ENCODE data around the gene GHR. TPM values are rescaled to one million over a fixed set of nuclear protein-coding genes. Genes with fewer than 3 reads are reported as not detected.

The GHR gene
- total RNA-seq, 1 donor from 2014 or later = 0.61 TPM

- no peak overlapping the region for H3K4me3 Mint-ChIP-seq
- no peaks in the 10 kb centered on the region for H3K27me3 Mint-ChIP-seq (ENCODE audit: low read depth)
- H3K36me3 Mint-ChIP-seq (ENCODE audit: low read depth) = no peaks in the 10 kb centered on the region
- H3K4me1 Mint-ChIP-seq = no peaks in the 10 kb centered on the region
- H3K27ac Mint-ChIP-seq (ENCODE audit: unreplicated experiment) = no peak overlapping the region
- no peak for DNase-seq (ENCODE audit: low read depth, low spot score)
- no peak for TF ChIP-seq CTCF (conservative IDR thresholded peaks at IDR 0.05)
- H3K9me3 Mint-ChIP-seq = no peaks in the 10 kb centered on the region
These were observed 143.5 kb downstream of the GHR start for GRCh38 chr5:42566652-42567295.

GRCh38 chr5:42569325-42569724, 146.1 kb downstream of the GHR start:
- H3K4me3 Mint-ChIP-seq = no peak overlapping the region
- TF ChIP-seq CTCF (conservative IDR thresholded peaks at IDR 0.05) = no peak
- no peaks in the 10 kb centered on the region for H3K9me3 Mint-ChIP-seq
- no peaks in the 10 kb centered on the region for H3K4me1 Mint-ChIP-seq
- no peak for DNase-seq (ENCODE audit: low read depth, low spot score)
- H3K27ac Mint-ChIP-seq (ENCODE audit: unreplicated experiment) = no peak overlapping the region
- no peaks in the 10 kb centered on the region for H3K36me3 Mint-ChIP-seq (ENCODE audit: low read depth)
- peaks cover 4% of the 10 kb centered on the region for H3K27me3 Mint-ChIP-seq (ENCODE audit: low read depth)

GRCh38 chr5:42569953-42570548, 146.8 kb downstream of the GHR start:
- TF ChIP-seq CTCF (conservative IDR thresholded peaks at IDR 0.05) = no peak

GRCh38 chr5:42570966-42571960, 148.0 kb downstream of the GHR start:
- Mint-ChIP-seq H3K4me1 (no peaks in the 10 kb centered on the region), H3K36me3 (ENCODE audit: low read depth) (no peaks in the 10 kb centered on the region), H3K4me3 (no peak overlapping the region), H3K9me3 (no peaks in the 10 kb centered on the region), H3K27me3 (ENCODE audit: low read depth) (peaks cover 4% of the 10 kb centered on the region), H3K27ac (ENCODE audit: unreplicated experiment) (no peak overlapping the region)
- DNase-seq (ENCODE audit: low read depth, low spot score) = no peak
- no peak for TF ChIP-seq CTCF (conservative IDR thresholded peaks at IDR 0.05)

More at GRCh38 chr5:42569953-42570548, 146.8 kb downstream of the GHR start:
- no peaks in the 10 kb centered on the region for H3K4me1 Mint-ChIP-seq
- no peak overlapping the region for H3K4me3 Mint-ChIP-seq
- H3K9me3 Mint-ChIP-seq = no peaks in the 10 kb centered on the region
- DNase-seq (ENCODE audit: low read depth, low spot score) = no peak
- H3K27ac Mint-ChIP-seq (ENCODE audit: unreplicated experiment) = no peak overlapping the region
- H3K27me3 Mint-ChIP-seq (ENCODE audit: low read depth) = peaks cover 4% of the 10 kb centered on the region
- no peaks in the 10 kb centered on the region for H3K36me3 Mint-ChIP-seq (ENCODE audit: low read depth)

- Mint-ChIP-seq H3K27me3 (ENCODE audit: low read depth) (peaks cover 4% of the 10 kb centered on the region), H3K36me3 (ENCODE audit: low read depth) (no peaks in the 10 kb centered on the region), H3K4me3 (no peak overlapping the region), H3K9me3 (no peaks in the 10 kb centered on the region), H3K27ac (ENCODE audit: unreplicated experiment) (no peak overlapping the region), H3K4me1 (no peaks in the 10 kb centered on the region)
- no peak for DNase-seq (ENCODE audit: low read depth, low spot score)
- no peak for TF ChIP-seq CTCF (conservative IDR thresholded peaks at IDR 0.05)
These were observed 149.1 kb downstream of the GHR start for GRCh38 chr5:42572313-42572712.

Measured in neural crest cell (in vitro differentiated cells).